HG03575 (cell line): Measurements from ENCODE around the gene ARHGEF4.

Source experiments
- ATAC-seq: cut with Tn5 transposase; IDR thresholded peaks from one replicate; pipeline ENCODE4 v1.9.1; 2021; ENCODE audit not compliant: unreplicated experiment, insufficient number of reproducible peaks, low FRiP score; ENCODE audit errors: extremely low read depth

The ARHGEF4 gene

GRCh38 chr2:130829015-130829414 lies 7.7 kb upstream of the ARHGEF4 start:
- no peak for ATAC-seq

GRCh38 chr2:130830538-130830937 lies 6.2 kb upstream of the ARHGEF4 start:
- ATAC-seq, result no peak

- no peak for ATAC-seq
Measured at GRCh38 chr2:130831356-130831755, 5.4 kb upstream of the ARHGEF4 start.

- ATAC-seq, result no peak
Measured at GRCh38 chr2:130832296-130832940, 4.3 kb upstream of the ARHGEF4 start.

- no peak for ATAC-seq
Measured at GRCh38 chr2:130834091-130834930, 2.4 kb upstream of the ARHGEF4 start.

GRCh38 chr2:130834931-130835765 lies 1.6 kb upstream of the ARHGEF4 start:
- no peak for ATAC-seq

GRCh38 chr2:130835766-130836015 lies 1.0 kb upstream of the ARHGEF4 start:
- no peak for ATAC-seq

- ATAC-seq, result no peak
Measured at GRCh38 chr2:130837175-130837810, 579 bp downstream of the ARHGEF4 start.

GRCh38 chr2:130837811-130838565 lies 1.3 kb downstream of the ARHGEF4 start:
- ATAC-seq, result no peak

- no peak for ATAC-seq
Measured at GRCh38 chr2:130839011-130839780, 2.5 kb downstream of the ARHGEF4 start.

GRCh38 chr2:130840506-130840905 lies 3.8 kb downstream of the ARHGEF4 start:
- ATAC-seq, result no peak

- ATAC-seq, result no peak
Measured at GRCh38 chr2:130841741-130842365, 5.1 kb downstream of the ARHGEF4 start.

- no peak for ATAC-seq
Measured at GRCh38 chr2:130842770-130843169, 6.1 kb downstream of the ARHGEF4 start.

- no peak for ATAC-seq
Measured at GRCh38 chr2:130843321-130843985, 6.7 kb downstream of the ARHGEF4 start.

GRCh38 chr2:130844161-130844560 lies 7.4 kb downstream of the ARHGEF4 start:
- no peak for ATAC-seq

- no peak for ATAC-seq
Measured at GRCh38 chr2:130845505-130846085, 8.9 kb downstream of the ARHGEF4 start.

- ATAC-seq, result no peak
Measured at GRCh38 chr2:130846233-130846632, 9.5 kb downstream of the ARHGEF4 start.
